Activated CD4-positive, alpha-beta T cell treated with anti-CD3 and anti-CD28 coated beads, Interleukin-2, Interleukin-4, amounts not matched to agents 100 ng/mL and 50 ng/mL, durations not matched to agents 16 hours and 8 hours (primary cell): ENCODE measurements around the gene MAVS.
"Not testable (repeated sequence)": the region's sequence is repeated elsewhere in the genome, so short reads cannot be mapped to it uniquely, and the experiment has no call there.

Source experiments
- DNase-seq: peaks from one replicate; pipeline ENCODE4 v3.0.0-alpha.2; 2020; ENCODE audit warnings: low spot score

The MAVS gene

GRCh38 chr20:3888622-3889488 is 42.2 kb downstream of the MAVS start, which contains the start of gene PANK2:
Gene PANK2, plus strand, starts transcription at chr20:3889387.
- peak; percentile 99 for DNase-seq

- peak; percentile 33 for DNase-seq
Observed at GRCh38 chr20:3889489-3890397, 43.1 kb downstream of the MAVS start.

- DNase-seq = no peak
Observed at GRCh38 chr20:3890398-3890751, 43.7 kb downstream of the MAVS start.

- no peak for DNase-seq
Observed at GRCh38 chr20:3890999-3891929, 44.6 kb downstream of the MAVS start.

- no peak for DNase-seq
Observed at GRCh38 chr20:3894796-3895195, 48.2 kb downstream of the MAVS start.

GRCh38 chr20:3896302-3896701 is 49.7 kb downstream of the MAVS start:
- no peak for DNase-seq

- no peak for DNase-seq
Observed at GRCh38 chr20:3896853-3897583, 50.4 kb downstream of the MAVS start.

GRCh38 chr20:3898181-3898580 is 51.5 kb downstream of the MAVS start:
- DNase-seq = not testable (repeated sequence)

GRCh38 chr20:3898639-3899038 is 52.0 kb downstream of the MAVS start:
- no peak for DNase-seq

GRCh38 chr20:3900187-3900604 is 53.6 kb downstream of the MAVS start:
- no peak for DNase-seq

- no peak for DNase-seq
Observed at GRCh38 chr20:3901028-3901705, 54.5 kb downstream of the MAVS start.

GRCh38 chr20:3901706-3902440 is 55.2 kb downstream of the MAVS start:
- DNase-seq = no peak

- DNase-seq = no peak
Observed at GRCh38 chr20:3902446-3902845, 55.8 kb downstream of the MAVS start.

GRCh38 chr20:3904224-3904623 is 57.6 kb downstream of the MAVS start:
- no peak for DNase-seq

GRCh38 chr20:3904857-3905256 is 58.2 kb downstream of the MAVS start:
- no peak for DNase-seq

- peak; percentile 80 for DNase-seq
Observed at GRCh38 chr20:3906744-3907721, 60.4 kb downstream of the MAVS start.

- DNase-seq = no peak
Observed at GRCh38 chr20:3908667-3909066, 62.0 kb downstream of the MAVS start.

GRCh38 chr20:3909952-3910366 is 63.3 kb downstream of the MAVS start:
- no peak for DNase-seq

GRCh38 chr20:3910853-3911252 is 64.2 kb downstream of the MAVS start:
- DNase-seq = no peak
